ENCODE data around the gene ARHGAP24.

DNA sequence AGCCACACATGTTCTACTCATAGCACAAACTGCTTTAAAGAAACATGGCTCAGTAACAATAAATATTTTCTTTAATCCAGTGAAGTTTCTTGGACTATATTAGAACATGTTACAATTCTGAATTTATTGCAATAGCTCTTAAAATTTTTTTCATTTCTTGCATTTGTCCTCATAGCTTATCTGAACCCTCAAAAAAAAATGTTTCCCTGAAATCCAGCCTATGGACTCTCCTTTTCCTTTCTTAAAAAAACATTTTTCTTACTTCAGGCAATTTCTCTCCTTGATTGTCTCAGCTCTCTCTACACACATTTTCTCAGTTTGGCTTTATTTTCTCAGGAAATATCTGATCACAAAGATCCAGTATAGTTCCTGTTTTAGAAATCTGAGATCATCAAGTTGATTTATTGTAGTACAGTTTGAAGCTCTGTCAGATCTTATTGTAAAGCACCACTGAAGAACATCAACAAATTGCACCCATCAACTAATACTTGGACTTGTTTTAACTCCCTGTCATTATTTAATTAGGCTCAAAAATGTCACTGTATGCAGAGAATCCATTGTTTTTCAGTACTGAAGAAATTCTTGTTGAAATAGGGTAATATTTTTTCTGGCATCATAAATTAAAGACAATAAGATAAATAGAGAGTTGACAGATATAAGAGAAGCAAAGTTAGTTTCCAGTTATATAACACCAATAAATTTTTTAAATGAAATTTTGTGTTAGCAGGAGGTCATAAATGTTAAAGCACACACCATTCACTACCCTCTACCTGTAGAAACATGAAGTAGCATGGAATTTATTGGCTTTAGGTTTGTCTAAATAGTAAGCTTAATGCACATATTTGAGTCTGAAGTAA is 317.7 kb downstream of the ARHGAP24 start:
- TF ChIP-seq ZNF274 (IDR thresholded peaks at IDR 0.05; ENCODE audit: insufficient read depth, insufficient read length), result no peak
- TF ChIP-seq KDM1A (IDR thresholded peaks at IDR 0.05; ENCODE audit: borderline replicate concordance), result no peak
- TF ChIP-seq, protein P1, sequence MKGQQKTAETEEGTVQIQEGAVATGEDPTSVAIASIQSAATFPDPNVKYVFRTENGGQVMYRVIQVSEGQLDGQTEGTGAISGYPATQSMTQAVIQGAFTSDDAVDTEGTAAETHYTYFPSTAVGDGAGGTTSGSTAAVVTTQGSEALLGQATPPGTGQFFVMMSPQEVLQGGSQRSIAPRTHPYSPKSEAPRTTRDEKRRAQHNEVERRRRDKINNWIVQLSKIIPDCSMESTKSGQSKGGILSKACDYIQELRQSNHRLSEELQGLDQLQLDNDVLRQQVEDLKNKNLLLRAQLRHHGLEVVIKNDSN (IDR thresholded peaks at IDR 0.05; ENCODE audit: borderline replicate concordance, extremely low read length, insufficient read depth, low read depth, low read length), result no peak
- no peak for TF ChIP-seq BRCA1 (IDR thresholded peaks at IDR 0.05; ENCODE audit: low read depth, low read length)
- TF ChIP-seq, protein P2, sequence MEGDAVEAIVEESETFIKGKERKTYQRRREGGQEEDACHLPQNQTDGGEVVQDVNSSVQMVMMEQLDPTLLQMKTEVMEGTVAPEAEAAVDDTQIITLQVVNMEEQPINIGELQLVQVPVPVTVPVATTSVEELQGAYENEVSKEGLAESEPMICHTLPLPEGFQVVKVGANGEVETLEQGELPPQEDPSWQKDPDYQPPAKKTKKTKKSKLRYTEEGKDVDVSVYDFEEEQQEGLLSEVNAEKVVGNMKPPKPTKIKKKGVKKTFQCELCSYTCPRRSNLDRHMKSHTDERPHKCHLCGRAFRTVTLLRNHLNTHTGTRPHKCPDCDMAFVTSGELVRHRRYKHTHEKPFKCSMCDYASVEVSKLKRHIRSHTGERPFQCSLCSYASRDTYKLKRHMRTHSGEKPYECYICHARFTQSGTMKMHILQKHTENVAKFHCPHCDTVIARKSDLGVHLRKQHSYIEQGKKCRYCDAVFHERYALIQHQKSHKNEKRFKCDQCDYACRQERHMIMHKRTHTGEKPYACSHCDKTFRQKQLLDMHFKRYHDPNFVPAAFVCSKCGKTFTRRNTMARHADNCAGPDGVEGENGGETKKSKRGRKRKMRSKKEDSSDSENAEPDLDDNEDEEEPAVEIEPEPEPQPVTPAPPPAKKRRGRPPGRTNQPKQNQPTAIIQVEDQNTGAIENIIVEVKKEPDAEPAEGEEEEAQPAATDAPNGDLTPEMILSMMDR (IDR thresholded peaks at IDR 0.05 in 2 of 3, conservative IDR thresholded peaks at IDR 0.05 in 1 of 3; ENCODE audit: control insufficient read depth in 2 of 3, extremely low read depth in 1 of 3, insufficient read depth in 1 of 3, low read depth in 3 of 3, low read length in 3 of 3), result no peak
- TF ChIP-seq EP300 (IDR thresholded peaks at IDR 0.05; ENCODE audit: borderline replicate concordance in 1 of 2, control insufficient read depth in 1 of 2, low read depth in 2 of 2, low read length in 2 of 2), result no peak
- TF ChIP-seq, protein P3, sequence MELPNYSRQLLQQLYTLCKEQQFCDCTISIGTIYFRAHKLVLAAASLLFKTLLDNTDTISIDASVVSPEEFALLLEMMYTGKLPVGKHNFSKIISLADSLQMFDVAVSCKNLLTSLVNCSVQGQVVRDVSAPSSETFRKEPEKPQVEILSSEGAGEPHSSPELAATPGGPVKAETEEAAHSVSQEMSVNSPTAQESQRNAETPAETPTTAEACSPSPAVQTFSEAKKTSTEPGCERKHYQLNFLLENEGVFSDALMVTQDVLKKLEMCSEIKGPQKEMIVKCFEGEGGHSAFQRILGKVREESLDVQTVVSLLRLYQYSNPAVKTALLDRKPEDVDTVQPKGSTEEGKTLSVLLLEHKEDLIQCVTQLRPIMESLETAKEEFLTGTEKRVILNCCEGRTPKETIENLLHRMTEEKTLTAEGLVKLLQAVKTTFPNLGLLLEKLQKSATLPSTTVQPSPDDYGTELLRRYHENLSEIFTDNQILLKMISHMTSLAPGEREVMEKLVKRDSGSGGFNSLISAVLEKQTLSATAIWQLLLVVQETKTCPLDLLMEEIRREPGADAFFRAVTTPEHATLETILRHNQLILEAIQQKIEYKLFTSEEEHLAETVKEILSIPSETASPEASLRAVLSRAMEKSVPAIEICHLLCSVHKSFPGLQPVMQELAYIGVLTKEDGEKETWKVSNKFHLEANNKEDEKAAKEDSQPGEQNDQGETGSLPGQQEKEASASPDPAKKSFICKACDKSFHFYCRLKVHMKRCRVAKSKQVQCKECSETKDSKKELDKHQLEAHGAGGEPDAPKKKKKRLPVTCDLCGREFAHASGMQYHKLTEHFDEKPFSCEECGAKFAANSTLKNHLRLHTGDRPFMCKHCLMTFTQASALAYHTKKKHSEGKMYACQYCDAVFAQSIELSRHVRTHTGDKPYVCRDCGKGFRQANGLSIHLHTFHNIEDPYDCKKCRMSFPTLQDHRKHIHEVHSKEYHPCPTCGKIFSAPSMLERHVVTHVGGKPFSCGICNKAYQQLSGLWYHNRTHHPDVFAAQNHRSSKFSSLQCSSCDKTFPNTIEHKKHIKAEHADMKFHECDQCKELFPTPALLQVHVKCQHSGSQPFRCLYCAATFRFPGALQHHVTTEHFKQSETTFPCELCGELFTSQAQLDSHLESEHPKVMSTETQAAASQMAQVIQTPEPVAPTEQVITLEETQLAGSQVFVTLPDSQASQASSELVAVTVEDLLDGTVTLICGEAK (IDR thresholded peaks at IDR 0.05; ENCODE audit: borderline replicate concordance), result no peak
- no peak for TF ChIP-seq EZH2 (IDR thresholded peaks at IDR 0.05; ENCODE audit: borderline replicate concordance, control insufficient read depth, low read depth, low read length)
- no peak for TF ChIP-seq CHD4 (IDR thresholded peaks at IDR 0.05)
- TF ChIP-seq NBN (IDR thresholded peaks at IDR 0.05), result no peak
- TF ChIP-seq, protein P4, sequence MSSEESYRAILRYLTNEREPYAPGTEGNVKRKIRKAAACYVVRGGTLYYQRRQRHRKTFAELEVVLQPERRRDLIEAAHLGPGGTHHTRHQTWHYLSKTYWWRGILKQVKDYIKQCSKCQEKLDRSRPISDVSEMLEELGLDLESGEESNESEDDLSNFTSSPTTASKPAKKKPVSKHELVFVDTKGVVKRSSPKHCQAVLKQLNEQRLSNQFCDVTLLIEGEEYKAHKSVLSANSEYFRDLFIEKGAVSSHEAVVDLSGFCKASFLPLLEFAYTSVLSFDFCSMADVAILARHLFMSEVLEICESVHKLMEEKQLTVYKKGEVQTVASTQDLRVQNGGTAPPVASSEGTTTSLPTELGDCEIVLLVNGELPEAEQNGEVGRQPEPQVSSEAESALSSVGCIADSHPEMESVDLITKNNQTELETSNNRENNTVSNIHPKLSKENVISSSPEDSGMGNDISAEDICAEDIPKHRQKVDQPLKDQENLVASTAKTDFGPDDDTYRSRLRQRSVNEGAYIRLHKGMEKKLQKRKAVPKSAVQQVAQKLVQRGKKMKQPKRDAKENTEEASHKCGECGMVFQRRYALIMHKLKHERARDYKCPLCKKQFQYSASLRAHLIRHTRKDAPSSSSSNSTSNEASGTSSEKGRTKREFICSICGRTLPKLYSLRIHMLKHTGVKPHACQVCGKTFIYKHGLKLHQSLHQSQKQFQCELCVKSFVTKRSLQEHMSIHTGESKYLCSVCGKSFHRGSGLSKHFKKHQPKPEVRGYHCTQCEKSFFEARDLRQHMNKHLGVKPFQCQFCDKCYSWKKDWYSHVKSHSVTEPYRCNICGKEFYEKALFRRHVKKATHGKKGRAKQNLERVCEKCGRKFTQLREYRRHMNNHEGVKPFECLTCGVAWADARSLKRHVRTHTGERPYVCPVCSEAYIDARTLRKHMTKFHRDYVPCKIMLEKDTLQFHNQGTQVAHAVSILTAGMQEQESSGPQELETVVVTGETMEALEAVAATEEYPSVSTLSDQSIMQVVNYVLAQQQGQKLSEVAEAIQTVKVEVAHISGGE (CRISPR knock-in tag; IDR thresholded peaks at IDR 0.05), result no peak
